Karpas-422 (cell line): ENCODE measurements around the gene CYP27A1. TPM values are rescaled to one million over a fixed set of nuclear protein-coding genes. Genes with fewer than 3 reads are reported as not detected.

Experiments used
- DNase-seq: peaks from one replicate; pipeline ENCODE4 v3.0.0-alpha.2; 2015
- H2AFZ ChIP-seq: fragments of 200-600 bp; sonication (generic); 2 replicates; pipeline ENCODE4 v1.6.1; 2014; ENCODE audit warnings: antibody characterized with exemption, low read length, mixed read lengths
- H3K27ac ChIP-seq: fragments of 200-600 bp; sonication (generic); 2 replicates; pipeline ENCODE4 v1.5.1; 2014; ENCODE audit warnings: mild to moderate bottlenecking, low read length, moderate library complexity
- H3K27me3 ChIP-seq: fragments of 200-600 bp; sonication (generic); 2 replicates; pipeline ENCODE4 v1.6.1; 2014; ENCODE audit warnings: low read length, mixed read lengths
- H3K36me3 ChIP-seq: fragments of 200-600 bp; sonication (generic); 2 replicates; pipeline ENCODE4 v1.6.1; 2014; ENCODE audit warnings: low read length, mixed read lengths; ENCODE audit not compliant: insufficient read depth
- H3K4me1 ChIP-seq: fragments of 200-600 bp; sonication (generic); 2 replicates; pipeline ENCODE4 v1.6.1; 2014; ENCODE audit warnings: mild to moderate bottlenecking, low read length, mixed read lengths
- H3K4me2 ChIP-seq: fragments of 200-600 bp; sonication (generic); 2 replicates; pipeline ENCODE4 v1.6.1; 2014; ENCODE audit warnings: low read length, low read depth, mild to moderate bottlenecking; ENCODE audit not compliant: poor library complexity, severe bottlenecking
- H3K4me3 ChIP-seq: fragments of 200-600 bp; sonication (generic); 2 replicates; pipeline ENCODE4 v1.5.1; 2014; ENCODE audit warnings: mild to moderate bottlenecking, antibody characterized with exemption, low read length, mixed read lengths
- H3K79me2 ChIP-seq: fragments of 200-600 bp; sonication (generic); 2 replicates; pipeline ENCODE4 v1.6.1; 2014; ENCODE audit warnings: mild to moderate bottlenecking, low read length, mixed read lengths
- H3K9ac ChIP-seq: fragments of 200-600 bp; sonication (generic); 2 replicates; pipeline ENCODE4 v1.6.0; 2014; ENCODE audit warnings: low read length
- H3K9me2 ChIP-seq: fragments of 200-600 bp; sonication (generic), shearing (Covaris generic); replicated peaks from 2 replicates; pipeline ENCODE4 v1.6.0; 2014; ENCODE audit warnings: mild to moderate bottlenecking, low read length, moderate library complexity; ENCODE audit not compliant: insufficient read depth
- H3K9me3 ChIP-seq: fragments of 300-700, 200-600 bp; sonication (generic); 2 replicates; pipeline ENCODE4 v1.6.1; 2014; ENCODE audit warnings: low read length, mixed read lengths
- H4K20me1 ChIP-seq: fragments of 200-600 bp; sonication (generic); 2 replicates; pipeline ENCODE4 v1.6.1; 2014; ENCODE audit warnings: mild to moderate bottlenecking, antibody characterized with exemption, low read length, low read depth; ENCODE audit not compliant: insufficient read depth
- total RNA-seq: library from RNA; depleted of rRNA; stranded (reverse); fragments of >200 nt; shearing (Covaris generic); gene quantifications from 2 replicates; pipeline ENCODE4 v1.2.3, GENCODE V29; 2014; ENCODE audit warnings: low replicate concordance; rRNA removed

The CYP27A1 gene
- 0.29 TPM in 1 of 2 replicates, not detected in the other for total RNA-seq

DNA sequence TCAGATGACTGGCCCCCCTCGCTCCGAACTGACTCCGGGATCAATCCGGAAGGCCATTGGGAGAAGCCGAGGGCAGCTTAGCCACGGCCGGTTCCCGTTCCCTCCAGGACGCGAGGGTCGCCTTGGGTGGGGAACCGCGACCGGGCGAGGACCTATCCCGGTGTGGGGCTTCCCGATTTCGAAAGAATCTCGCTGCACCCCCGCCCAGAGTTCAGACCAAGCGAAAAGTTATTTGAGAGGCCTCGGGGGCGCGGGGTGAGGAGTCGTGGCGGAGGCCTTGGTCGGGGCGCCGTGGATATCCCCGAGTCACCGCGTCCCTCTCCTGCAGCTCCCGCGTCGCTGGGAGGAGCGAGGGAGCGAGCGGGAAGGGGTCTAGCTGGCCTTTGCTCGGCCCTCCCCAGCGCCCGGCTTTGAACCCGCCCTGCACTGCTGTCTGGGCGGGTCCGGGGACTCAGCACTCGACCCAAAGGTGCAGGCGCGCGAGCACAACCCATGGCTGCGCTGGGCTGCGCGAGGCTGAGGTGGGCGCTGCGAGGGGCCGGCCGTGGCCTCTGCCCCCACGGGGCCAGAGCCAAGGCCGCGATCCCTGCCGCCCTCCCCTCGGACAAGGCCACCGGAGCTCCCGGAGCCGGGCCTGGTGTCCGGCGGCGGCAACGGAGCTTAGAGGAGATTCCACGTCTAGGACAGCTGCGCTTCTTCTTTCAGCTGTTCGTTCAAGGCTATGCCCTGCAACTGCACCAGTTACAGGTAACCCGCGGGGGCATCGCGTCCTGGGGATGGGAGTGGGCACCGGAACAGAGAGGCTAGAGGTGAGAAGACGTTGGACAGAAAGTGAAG lies at the start of gene CYP27A1:
Gene CYP27A1, plus strand, starts transcription at position 457 of the 837 bp plus-strand sequence. Its CDS starts 36 bp downstream, at position 493.
- Histone ChIP-seq H4K20me1 (no peaks in the 10 kb centered on the region), H3K9me2 (no peaks in the 10 kb centered on the region), H3K4me1 (no peaks in the 10 kb centered on the region), H2AFZ (no peak within 1 kb of the TSS), H3K4me2 (no peak within 1 kb of the TSS), H3K36me3 (no peaks in the 10 kb centered on the region), H3K27ac (no peak within 1 kb of the TSS), H3K4me3 (no peak within 1 kb of the TSS), H3K27me3 (no peaks in the 10 kb centered on the region), H3K9ac (no peak within 1 kb of the TSS), H3K9me3 (no peaks in the 10 kb centered on the region), H3K79me2 (no peaks in the 10 kb centered on the region)
- no peak for DNase-seq

DNA sequence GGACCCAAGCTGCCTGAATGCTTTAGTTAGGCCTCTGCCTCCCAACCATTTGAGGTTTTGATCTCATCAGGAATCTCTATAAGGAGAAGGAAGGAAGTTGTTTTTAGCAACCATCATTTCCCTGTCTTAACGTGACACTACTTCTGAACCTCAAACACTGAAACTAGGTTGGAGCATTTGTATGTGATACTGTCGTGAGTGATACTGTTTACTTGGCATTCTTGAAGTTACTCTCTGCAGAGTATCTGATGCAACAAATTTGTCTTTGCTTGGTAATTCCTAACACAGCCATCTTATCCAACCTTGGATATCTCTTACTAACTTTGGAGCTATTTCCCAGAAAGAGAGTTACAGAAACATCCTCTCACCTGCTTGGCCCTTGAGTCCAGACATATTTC lies 49.2 kb upstream of the CYP27A1 start:
- H3K79me2 ChIP-seq = peaks cover 78% of the 10 kb centered on the region
- no peak overlapping the region for H3K4me3 ChIP-seq
- no peak overlapping the region for H2AFZ ChIP-seq
- no peaks in the 10 kb centered on the region for H3K27me3 ChIP-seq
- H3K4me1 ChIP-seq = peaks cover 7% of the 10 kb centered on the region
- no peak overlapping the region for H3K9ac ChIP-seq
- H3K36me3 ChIP-seq = peaks cover 29% of the 10 kb centered on the region; the same call in 1 of the 2 replicates
- no peaks in the 10 kb centered on the region for H3K9me3 ChIP-seq
- H3K27ac ChIP-seq = no peak overlapping the region
- DNase-seq = no peak
- H4K20me1 ChIP-seq = peaks cover 6% of the 10 kb centered on the region; the same call in 1 of the 2 replicates
- no peak overlapping the region for H3K4me2 ChIP-seq
- H3K9me2 ChIP-seq = no peaks in the 10 kb centered on the region

GRCh38 chr2:218733171-218734021 lies 48.6 kb upstream of the CYP27A1 start:
- no peak overlapping the region for H3K4me3 ChIP-seq
- no peak for DNase-seq
- no peak overlapping the region for H3K4me2 ChIP-seq
- H3K79me2 ChIP-seq = peaks cover 76% of the 10 kb centered on the region
- H2AFZ ChIP-seq = no peak overlapping the region
- H3K9me3 ChIP-seq = no peaks in the 10 kb centered on the region
- H3K27me3 ChIP-seq = no peaks in the 10 kb centered on the region
- peaks cover 7% of the 10 kb centered on the region for H3K4me1 ChIP-seq
- no peaks in the 10 kb centered on the region for H3K9me2 ChIP-seq
- H3K9ac ChIP-seq = no peak overlapping the region
- peaks cover 33% of the 10 kb centered on the region; the same call in 1 of the 2 replicates for H3K36me3 ChIP-seq
- H3K27ac ChIP-seq = no peak overlapping the region
- H4K20me1 ChIP-seq = peaks cover 6% of the 10 kb centered on the region; the same call in 1 of the 2 replicates

GRCh38 chr2:218734190-218734975 lies 47.6 kb upstream of the CYP27A1 start:
- H2AFZ ChIP-seq = no peak overlapping the region
- no peak for DNase-seq
- H3K27me3 ChIP-seq = no peaks in the 10 kb centered on the region
- H3K79me2 ChIP-seq = peaks cover 76% of the 10 kb centered on the region
- peaks cover 7% of the 10 kb centered on the region for H3K4me1 ChIP-seq
- no peak overlapping the region for H3K4me3 ChIP-seq
- no peak overlapping the region for H3K27ac ChIP-seq
- peaks cover 28% of the 10 kb centered on the region for H3K36me3 ChIP-seq
- H3K9me3 ChIP-seq = no peaks in the 10 kb centered on the region
- no peaks in the 10 kb centered on the region for H3K9me2 ChIP-seq
- peaks cover 6% of the 10 kb centered on the region; the same call in 1 of the 2 replicates for H4K20me1 ChIP-seq
- H3K9ac ChIP-seq = no peak overlapping the region
- H3K4me2 ChIP-seq = no peak overlapping the region

- Histone ChIP-seq H3K9me2 (no peaks in the 10 kb centered on the region), H3K9me3 (no peaks in the 10 kb centered on the region), H3K4me2 (no peak overlapping the region), H3K4me3 (no peak overlapping the region), H3K27ac (no peak overlapping the region), H3K4me1 (peaks cover 4% of the 10 kb centered on the region), H4K20me1 (peaks cover 6% of the 10 kb centered on the region; the same call in 1 of the 2 replicates), H3K36me3 (peaks cover 40% of the 10 kb centered on the region), H2AFZ (no peak overlapping the region), H3K79me2 (peaks cover 63% of the 10 kb centered on the region), H3K27me3 (no peaks in the 10 kb centered on the region), H3K9ac (no peak overlapping the region)
- DNase-seq = no peak
These were observed 45.4 kb upstream of the CYP27A1 start for GRCh38 chr2:218736531-218736930.

GRCh38 chr2:218743068-218743467 lies 38.9 kb upstream of the CYP27A1 start:
- Histone ChIP-seq H4K20me1 (no peaks in the 10 kb centered on the region), H3K4me1 (no peaks in the 10 kb centered on the region), H3K4me3 (no peak overlapping the region), H3K4me2 (no peak overlapping the region), H3K36me3 (peaks cover 38% of the 10 kb centered on the region), H3K9ac (no peak overlapping the region), H3K27ac (no peak overlapping the region), H3K27me3 (no peaks in the 10 kb centered on the region), H2AFZ (no peak overlapping the region), H3K9me2 (no peaks in the 10 kb centered on the region), H3K9me3 (no peaks in the 10 kb centered on the region), H3K79me2 (peaks cover 16% of the 10 kb centered on the region; the same call in 1 of the 2 replicates)
- DNase-seq = no peak

DNA sequence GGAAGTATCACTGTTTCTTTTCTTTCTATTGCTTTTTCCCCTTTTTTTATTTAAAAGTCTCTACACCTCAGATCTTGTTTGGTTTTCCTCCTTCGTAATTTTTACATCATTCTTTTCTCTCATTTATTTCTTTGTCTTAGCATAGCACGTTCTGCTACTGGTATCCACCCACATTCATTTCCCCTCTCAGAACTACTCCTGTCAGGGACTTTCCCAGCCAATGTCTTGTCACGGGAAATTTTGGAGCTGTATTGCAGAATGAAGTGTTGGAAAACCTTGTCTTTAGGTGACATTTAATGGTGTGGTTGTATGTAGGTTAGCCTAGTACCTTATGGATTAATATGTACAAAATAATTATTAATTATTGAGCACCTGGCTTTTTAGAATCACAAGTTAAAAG lies 37.3 kb upstream of the CYP27A1 start:
- no peaks in the 10 kb centered on the region for H3K27me3 ChIP-seq
- H3K9me2 ChIP-seq = no peaks in the 10 kb centered on the region
- 0 out of 2 replicates have a peak, but pooled peaks cover 5% of the 10 kb centered on the region for H3K79me2 ChIP-seq
- H3K27ac ChIP-seq = no peak overlapping the region
- no peak overlapping the region for H2AFZ ChIP-seq
- no peak overlapping the region for H3K9ac ChIP-seq
- no peak overlapping the region for H3K4me2 ChIP-seq
- H3K4me3 ChIP-seq = no peak overlapping the region
- H3K9me3 ChIP-seq = no peaks in the 10 kb centered on the region
- H3K36me3 ChIP-seq = peaks cover 36% of the 10 kb centered on the region; the same call in 1 of the 2 replicates
- no peaks in the 10 kb centered on the region for H4K20me1 ChIP-seq
- no peak for DNase-seq
- H3K4me1 ChIP-seq = no peaks in the 10 kb centered on the region
